ENCODE measurements around the gene CAMKMT. TPM values are rescaled to one million over a fixed set of nuclear protein-coding genes. Genes with fewer than 3 reads are reported as not detected.

Gene CAMKMT
- total RNA-seq, 1 experiment from 2014 or later, result 17.4 TPM

DNA sequence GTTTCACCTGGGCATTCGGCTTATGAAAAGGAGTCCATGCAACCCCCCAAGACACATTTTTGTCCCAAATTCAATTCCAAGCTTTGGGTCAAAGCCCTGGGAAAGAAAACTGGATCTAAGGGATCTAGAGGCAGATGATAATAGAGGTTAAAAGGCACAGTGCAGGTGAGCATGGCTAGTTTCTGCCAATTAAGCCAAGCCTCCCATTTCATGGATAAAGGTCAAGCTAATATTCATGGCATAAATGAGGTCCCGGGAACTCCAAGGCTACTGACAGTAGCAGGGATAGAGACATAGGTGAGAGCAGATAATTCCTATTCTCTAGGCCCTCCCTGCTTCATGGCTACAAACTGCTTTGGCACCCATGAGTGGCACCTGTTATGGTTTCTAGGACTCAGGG, 83.1 kb downstream of the CAMKMT start:
- Histone ChIP-seq H2BK120ac (ENCODE audit: low read depth, low read length, poor library complexity, severe bottlenecking) (no peak overlapping the region), H3K79me1 (ENCODE audit: insufficient read depth, low read depth, low read length, poor library complexity, severe bottlenecking) (no peaks in the 10 kb centered on the region), H3K79me2 (ENCODE audit: insufficient read depth, low read length) (no peaks in the 10 kb centered on the region; the same call in 1 of the 2 replicates), H2BK20ac (ENCODE audit: low read depth, low read length, poor library complexity, severe bottlenecking) (no peak overlapping the region), H3K4me1 (ENCODE audit: insufficient read depth, low read length) (peaks cover 7% of the 10 kb centered on the region; the same call in 1 of the 2 replicates), H3K9me3 (ENCODE audit: control insufficient read depth, low read depth, low read length) (no peaks in the 10 kb centered on the region), H3T11ph (ENCODE audit: low read length) (no peak overlapping the region), H3K4ac (ENCODE audit: low read depth, low read length) (no peak overlapping the region), H4K20me1 (ENCODE audit: control insufficient read depth, insufficient read depth, insufficient read length) (no peaks in the 10 kb centered on the region), H3K23me2 (ENCODE audit: insufficient read length, low read depth, low read length, poor library complexity, severe bottlenecking) (no peaks in the 10 kb centered on the region), H2BK15ac (ENCODE audit: low read depth, low read length) (no peak overlapping the region), H2BK5ac (ENCODE audit: insufficient read length, low read length) (no peak overlapping the region), H3K27me3 (ENCODE audit: insufficient read depth, low read length) (no peaks in the 10 kb centered on the region), H3K27ac (ENCODE audit: insufficient read length, low read depth, low read length) (no peak overlapping the region), H4K91ac (ENCODE audit: insufficient read length, low read depth, low read length) (no peak overlapping the region), H3K9ac (ENCODE audit: extremely low read depth, insufficient read length, low read length) (no peak overlapping the region), H2AK5ac (ENCODE audit: insufficient read length, low read length) (no peak overlapping the region), H3K23ac (ENCODE audit: insufficient read length, low read depth, low read length) (no peak overlapping the region), H4K8ac (replicated peaks; ENCODE audit: insufficient read length, low read depth, low read length) (no peak overlapping the region), H2BK12ac (ENCODE audit: insufficient read length, low read depth, low read length) (no peak overlapping the region), H4K5ac (ENCODE audit: insufficient read length, low read depth, low read length) (no peak overlapping the region), H3K18ac (ENCODE audit: insufficient read length, low read depth, low read length) (no peak overlapping the region), H3K4me2 (ENCODE audit: insufficient read depth, insufficient read length, low read length) (no peak overlapping the region), H3K14ac (ENCODE audit: insufficient read depth, low read length) (no peak overlapping the region), H2AFZ (ENCODE audit: low read length) (no peak overlapping the region), H3K56ac (ENCODE audit: insufficient read length, low read depth, low read length) (no peak overlapping the region)
- no CpG with 5 or more reads among the region's 2 CpGs for WGBS (ENCODE audit: extremely low coverage, insufficient read length, low lambda C conversion rate)
- peaks cover 3 to 14% of the 10 kb centered on the region in 2 experiments; a peak in 4 of 5 replicates for H3K9me3 Mint-ChIP-seq
- TF ChIP-seq, protein P1, sequence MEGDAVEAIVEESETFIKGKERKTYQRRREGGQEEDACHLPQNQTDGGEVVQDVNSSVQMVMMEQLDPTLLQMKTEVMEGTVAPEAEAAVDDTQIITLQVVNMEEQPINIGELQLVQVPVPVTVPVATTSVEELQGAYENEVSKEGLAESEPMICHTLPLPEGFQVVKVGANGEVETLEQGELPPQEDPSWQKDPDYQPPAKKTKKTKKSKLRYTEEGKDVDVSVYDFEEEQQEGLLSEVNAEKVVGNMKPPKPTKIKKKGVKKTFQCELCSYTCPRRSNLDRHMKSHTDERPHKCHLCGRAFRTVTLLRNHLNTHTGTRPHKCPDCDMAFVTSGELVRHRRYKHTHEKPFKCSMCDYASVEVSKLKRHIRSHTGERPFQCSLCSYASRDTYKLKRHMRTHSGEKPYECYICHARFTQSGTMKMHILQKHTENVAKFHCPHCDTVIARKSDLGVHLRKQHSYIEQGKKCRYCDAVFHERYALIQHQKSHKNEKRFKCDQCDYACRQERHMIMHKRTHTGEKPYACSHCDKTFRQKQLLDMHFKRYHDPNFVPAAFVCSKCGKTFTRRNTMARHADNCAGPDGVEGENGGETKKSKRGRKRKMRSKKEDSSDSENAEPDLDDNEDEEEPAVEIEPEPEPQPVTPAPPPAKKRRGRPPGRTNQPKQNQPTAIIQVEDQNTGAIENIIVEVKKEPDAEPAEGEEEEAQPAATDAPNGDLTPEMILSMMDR (conservative IDR thresholded peaks at IDR 0.05), result no peak
- H3K36me3 Mint-ChIP-seq (ENCODE audit: insufficient read depth in 1 of 3, low read depth in 3 of 3), result peaks cover 23 to 30% (median 30%) of the 10 kb centered on the region in 3 experiments; a peak in 6 of 7 replicates
- DNase-seq, result no peak
- no peak overlapping the region for H3K27ac Mint-ChIP-seq
- no peak overlapping the region for H3K4me3 Mint-ChIP-seq
- no peaks in the 10 kb centered on the region for H3K27me3 Mint-ChIP-seq (ENCODE audit: low read depth)
- peaks cover 29 to 31% of the 10 kb centered on the region in 2 experiments for H3K4me1 Mint-ChIP-seq

Data from H9 (cell line).